Activated CD8-positive, alpha-beta memory T cell treated with anti-CD3 and anti-CD28 coated beads, Interleukin-2, amount 50 U/mL, for 4 hours (primary cell): Measurements from ENCODE around the gene UBE2O.
"Not testable (repeated sequence)": the region's sequence is repeated elsewhere in the genome, so short reads cannot be mapped to it uniquely, and the experiment has no call there.

Experiments
- DNase-seq: peaks from one replicate; pipeline ENCODE4 v3.0.0-alpha.2; 2020

Gene UBE2O

DNA sequence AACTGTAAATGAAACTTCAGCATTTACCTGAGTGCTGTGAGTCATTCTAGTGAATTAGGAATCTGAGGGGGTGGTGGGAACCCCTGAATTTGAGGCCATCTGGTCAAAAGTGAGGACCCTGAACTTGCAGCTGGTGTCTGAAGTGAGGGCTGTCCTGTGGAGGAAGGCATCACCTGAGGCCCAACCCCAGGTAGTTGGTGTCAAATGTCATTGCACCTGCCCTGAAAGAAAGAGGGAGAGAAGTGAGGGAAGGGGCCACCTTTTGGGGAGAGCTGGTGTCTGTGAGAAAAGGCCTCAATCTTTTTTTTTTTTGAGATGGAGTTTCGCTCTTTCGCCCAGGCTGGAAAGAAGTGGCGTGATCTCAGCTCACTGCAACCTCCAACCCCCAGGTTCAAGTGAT, 86.7 kb downstream of the UBE2O start:
- no peak for DNase-seq

DNA sequence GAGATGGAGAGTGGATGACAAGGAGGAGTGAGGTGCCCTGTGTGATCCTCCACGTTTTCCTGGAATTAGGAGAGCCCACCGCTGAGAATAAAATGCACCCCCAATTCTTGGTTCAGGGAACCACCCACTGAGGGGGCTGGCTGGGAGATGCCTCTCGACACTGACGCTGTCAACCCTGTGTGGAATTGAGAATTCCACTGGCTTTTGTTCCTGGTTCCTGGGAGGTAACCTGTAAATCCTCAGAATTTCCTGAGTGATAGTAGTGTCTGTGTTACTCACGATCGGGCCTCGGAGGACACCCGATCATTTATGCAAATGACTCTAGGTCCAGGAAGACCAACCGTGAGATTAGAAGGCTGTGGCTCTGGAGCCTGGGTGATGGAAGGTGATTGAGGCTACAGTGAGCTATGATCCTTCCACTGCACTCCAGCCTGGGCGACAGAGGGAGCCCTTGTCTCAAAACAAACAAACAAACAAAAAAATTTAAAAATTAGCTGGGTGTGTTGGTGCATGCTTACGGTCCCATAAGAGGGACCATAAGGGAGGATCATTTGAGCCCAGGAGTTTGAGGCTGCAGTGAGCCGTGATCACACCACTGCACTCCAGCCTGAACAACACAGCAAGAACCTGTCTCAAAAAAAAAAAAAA, 87.6 kb downstream of the UBE2O start:
- DNase-seq: no peak

DNA sequence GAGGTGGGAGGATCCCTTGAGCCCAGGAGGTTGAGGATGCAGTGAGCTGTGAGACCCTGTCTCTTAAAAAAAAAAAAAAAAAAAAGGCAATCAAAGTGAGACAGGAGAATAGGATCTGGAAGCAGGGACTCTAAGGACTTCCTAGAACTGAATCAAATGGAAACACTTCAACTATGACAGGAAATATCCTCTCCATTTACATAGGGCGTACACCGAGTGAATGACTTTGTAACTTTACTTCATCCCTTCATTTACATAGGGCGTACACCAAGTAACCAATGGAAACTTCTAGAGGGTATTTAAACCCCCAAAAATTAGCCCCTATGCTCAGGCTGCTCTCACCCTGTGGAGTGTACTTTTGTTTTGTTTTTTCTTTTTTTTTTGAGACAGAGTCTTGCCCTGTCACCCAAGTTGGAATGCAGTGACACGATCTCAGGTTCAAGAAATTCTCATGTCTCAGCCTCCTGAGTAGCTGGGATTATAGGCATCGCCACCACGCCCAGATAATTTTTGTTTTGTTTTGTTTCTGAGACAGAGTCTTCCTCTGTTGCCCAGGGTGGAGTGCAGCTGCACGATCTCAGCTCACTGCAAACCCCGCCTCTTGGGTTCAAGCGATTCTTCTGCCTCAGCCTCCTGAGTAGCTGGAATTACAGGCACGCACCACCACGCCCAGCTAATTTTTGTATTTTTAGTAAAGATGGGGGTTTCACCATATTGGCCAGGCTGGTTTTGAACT, 89.7 kb downstream of the UBE2O start:
- no peak for DNase-seq

DNA sequence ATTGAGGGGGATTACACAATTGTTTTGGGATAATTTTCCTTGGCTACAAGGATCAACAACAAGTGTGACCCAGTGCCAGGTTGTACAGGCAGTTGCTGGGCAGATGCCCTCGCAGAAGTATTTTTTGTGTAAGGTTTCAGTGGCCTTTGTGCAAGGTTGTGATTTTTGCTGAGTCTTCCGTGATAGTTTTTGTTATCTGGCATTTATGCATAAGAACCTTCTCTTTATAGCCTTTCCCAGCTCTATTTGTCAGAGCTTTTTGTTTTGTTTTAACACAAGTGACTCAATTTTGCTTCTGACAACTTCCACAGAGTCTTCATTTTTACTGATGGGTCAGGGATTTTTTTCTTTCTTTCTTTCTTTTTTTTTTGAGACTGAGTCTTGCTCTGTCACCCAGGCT, 92.5 kb downstream of the UBE2O start:
- no peak for DNase-seq

DNA sequence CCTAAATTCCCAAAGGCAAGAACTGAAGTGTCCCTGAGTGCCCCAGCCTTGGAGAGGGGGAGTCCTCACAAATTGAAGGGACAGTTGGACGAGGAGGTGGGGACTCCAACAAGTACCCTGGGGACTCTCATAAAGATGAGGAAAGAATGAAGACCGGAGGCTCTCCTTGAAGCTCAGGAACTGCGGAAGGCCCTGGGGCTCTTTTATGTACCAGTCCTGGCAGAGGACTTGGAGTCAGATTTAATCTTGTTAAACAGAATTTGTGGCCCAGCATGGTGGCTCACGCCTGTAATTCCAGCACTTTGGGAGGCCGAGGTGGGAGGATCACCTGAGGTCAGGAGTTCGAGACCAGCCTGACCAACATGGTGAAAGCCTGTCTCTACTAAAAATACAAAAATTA, 93.2 kb downstream of the UBE2O start:
- DNase-seq: not testable (repeated sequence)

DNA sequence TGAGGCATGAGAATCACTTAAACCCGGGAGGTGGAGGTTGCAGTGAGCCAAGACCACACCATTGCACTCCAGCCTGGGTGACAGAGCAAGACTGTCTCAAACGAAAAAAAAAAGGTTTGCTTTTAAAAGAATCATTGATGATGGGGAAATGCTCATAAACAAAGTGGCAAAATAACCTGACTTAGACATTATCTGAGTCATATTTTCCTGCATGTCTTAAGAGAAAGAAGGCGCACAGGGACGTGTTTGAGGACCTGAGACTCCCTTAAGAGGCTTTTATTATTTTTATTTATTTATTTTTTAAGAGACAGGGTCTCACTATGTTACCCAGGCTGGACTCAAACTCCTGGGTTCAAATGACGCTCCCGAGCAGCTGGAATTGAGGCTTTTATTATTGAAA, 93.6 kb downstream of the UBE2O start:
- no peak for DNase-seq

DNA sequence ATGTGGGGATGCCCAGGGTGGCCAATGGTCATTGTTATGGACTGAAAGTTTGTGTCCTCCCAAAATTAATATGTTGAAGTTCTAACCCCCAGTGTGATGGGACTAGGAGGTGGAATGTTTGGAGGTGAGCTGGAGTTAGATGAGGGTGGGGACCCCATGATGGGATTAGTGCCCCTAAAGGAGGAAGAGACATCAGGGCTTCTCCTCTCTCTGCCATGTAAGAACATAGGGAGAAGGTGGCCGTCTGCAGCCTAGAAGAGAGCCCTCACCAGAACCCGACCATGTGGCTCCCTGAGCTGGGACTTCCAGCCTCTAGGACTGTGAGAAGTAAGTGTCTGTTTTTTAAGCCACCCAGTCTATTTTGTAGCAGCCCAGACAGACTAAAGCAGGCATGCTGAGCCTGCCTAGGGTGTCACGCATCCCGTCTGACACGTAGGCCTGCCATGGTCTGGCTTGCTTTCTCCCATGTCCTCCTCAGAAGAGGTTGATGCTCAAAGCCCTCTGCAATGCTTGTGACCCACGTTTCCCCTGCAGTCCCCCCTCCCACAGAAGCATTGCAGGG, 95.3 kb downstream of the UBE2O start:
- no peak for DNase-seq

DNA sequence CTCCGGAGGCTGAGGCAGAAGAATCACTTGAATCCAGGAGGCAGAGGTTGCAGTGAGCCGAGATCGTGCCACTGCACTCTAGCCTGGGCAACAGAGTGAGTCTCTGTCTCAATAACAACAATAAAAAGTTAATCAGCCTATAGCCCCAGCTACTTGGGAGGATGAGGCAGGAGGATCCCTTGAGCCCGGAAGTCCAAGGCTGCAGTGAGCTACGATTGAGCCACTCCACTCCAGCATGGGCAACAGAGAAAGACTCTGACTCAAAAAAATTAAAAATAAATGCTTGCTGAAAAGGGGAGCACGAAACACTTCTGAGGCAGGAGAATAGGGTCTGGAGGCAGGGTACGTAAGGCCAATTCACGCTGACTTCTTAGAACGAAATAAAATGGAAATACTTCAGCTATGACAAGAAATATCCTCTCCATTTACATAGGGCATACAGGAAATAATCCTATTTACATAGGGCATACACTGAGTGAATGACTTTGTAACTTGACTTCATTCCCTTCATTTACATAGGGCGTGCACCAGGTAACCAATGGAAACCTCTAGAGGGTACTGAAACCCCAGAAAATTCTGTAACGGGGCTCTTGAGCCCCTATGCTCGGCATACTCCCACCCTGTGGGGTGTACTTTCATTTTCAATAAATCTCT, 96.0 kb downstream of the UBE2O start:
- no peak for DNase-seq

DNA sequence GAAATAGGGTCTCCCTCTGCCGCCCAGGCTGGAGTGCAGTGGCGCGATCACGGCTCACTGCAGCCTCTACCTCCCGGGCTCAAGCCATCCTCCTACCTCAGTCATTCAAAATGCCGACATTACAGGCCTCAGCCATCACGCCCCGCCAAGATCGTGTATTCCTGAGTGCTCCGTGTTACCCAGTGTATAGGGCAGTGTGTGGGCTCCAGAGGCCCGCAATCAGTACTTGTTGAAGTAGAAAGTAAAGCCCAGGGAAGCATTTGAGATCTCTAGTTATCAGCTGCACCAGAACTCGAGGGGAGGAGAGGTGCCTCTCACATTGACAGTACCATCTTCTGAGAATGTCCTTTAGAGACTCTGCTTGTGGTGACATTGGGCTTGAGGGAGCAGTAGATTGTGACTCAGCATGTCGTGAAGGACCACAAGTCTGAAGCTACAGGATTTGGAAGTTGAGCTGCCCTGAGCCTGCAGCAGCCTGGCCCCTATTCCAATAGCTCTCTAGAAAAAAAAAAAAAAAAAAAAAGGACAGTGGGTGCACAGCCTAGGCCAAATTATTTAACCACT, 98.1 kb downstream of the UBE2O start:
- DNase-seq: no peak

DNA sequence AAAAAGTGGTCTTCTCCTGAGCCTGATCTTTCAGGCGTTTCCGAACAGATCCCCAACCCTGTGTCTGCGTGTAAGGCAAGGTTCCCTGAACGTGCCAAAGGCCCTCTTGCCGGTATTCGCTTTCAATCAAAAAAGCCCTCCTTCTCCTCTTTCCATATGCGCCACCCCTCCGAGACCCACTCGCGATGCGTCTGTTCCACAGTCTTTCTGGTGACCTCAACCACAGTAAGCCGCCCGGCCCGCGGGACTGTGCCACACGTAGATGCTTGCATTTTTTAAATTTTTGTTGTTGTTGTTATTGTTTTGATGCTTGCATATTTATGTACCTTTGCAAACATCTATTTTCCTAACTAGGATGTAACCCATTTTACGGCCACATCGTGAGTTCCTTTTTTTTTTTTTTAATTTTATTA, 98.6 kb downstream of the UBE2O start:
- no peak for DNase-seq

DNA sequence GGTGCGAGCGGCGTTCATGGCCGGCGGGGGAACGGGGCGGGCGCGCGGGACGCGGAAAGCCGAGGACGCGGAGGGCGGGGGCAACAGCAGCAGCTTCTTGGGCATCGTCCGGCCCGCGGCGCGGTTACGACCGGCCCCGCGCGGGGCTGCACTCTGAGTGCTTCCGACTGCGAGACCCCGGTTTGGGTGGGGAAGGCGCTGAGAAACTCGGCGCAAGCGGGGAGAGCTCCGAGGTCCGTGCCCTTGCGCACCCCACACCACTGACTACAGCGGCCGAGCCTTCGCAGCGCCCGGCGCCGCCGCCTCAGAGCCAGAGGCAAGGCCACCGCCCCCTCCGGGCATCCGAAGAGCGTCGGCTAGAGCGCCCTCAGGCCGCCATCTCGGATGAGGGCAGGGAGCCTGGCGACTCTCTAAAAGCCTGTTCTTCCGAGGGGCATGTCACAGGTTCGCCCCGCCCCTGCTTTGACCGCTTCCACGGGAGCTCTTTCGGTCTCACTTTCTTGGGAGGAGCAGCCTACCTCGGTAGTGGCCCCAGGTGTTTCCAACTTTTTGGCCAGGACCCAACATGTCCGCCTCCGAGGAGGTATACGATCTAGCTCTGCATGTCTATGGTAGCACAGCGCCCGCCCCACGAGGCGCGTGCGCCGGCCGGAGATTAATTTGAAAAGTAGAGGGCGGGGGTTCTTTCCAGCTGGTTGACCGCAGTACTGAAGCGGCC, 99.2 kb downstream of the UBE2O start, which contains the start of gene PRPSAP1:
Gene PRPSAP1, minus strand, starts transcription at position 318 of the 718 bp plus-strand sequence. Its CDS starts 213 bp downstream, at position 105.
- peak; percentile 75 for DNase-seq

DNA sequence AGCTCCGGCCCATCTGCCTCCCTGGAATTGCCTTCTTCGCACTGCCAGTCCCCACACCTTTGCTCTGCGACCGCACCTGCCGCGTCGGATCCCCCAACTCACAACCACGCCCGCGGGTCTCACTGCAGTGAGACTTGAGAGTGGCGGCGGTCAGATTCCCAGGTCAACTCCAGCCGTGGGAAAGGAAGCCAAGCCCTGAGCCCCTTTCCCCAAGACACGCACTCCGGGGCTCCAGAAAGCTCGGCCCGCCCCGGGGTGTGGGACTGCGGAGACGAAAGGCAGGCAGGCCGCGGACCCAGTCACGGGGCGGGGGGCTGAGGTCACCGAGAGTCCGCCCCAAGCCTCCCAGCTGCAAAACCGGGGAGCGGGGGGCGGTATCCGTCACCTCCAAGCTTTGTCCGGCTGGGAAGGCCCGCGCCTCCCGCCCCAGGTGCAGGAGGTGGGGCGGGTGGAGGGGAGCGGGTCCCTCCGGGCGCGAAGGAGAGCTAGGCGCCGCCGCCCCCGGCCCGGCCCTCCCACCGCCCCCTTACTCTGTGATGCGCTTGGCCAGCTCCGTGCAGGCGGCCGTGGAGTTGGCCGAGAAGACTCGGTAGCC, 99.9 kb downstream of the UBE2O start:
- peak; percentile 18 for DNase-seq

DNA sequence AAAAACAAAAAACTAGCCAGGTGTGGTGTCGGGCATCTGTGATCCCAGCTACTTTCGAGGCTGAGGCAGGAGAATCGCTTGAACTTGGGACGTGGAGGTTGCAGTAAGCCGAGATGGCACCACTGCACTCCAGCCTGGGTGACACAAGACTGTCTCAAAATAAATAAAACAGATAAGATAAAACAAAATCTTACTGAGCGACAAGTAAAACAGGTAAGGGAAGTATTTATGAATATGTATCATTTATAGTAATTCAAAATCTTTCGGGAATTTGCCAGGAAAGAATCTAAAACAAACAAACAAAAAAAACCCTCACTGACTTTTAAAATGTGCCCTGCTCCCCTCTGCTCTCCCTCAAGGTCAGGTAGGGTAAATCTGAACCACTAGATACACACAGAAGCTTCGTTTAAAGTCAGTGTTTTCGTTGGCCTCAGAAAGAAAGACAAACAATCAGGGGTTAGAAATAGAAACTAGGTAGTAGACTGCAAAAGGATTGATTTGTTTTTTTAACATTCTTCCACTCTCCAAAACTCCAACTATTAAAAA, 101.4 kb downstream of the UBE2O start:
- DNase-seq: no peak

DNA sequence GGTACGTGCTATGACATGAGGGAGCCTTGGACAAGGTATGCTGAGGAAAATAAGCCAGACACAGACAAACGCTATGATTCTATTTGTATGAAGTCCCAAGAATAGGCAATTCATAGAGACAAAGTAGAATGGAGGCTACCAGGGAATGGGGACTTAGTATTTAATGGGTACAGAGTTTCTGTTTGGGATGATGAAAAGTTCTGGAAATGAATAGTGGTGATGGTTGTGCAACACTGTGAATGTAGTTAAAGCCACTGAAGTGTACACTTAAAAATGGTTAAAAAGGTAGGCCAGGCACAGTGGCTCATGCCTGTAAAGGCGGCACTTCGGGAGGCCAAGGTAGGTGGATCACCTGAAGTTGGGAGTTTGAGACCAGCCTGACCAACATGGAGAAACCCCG, 102.5 kb downstream of the UBE2O start:
- no peak for DNase-seq

DNA sequence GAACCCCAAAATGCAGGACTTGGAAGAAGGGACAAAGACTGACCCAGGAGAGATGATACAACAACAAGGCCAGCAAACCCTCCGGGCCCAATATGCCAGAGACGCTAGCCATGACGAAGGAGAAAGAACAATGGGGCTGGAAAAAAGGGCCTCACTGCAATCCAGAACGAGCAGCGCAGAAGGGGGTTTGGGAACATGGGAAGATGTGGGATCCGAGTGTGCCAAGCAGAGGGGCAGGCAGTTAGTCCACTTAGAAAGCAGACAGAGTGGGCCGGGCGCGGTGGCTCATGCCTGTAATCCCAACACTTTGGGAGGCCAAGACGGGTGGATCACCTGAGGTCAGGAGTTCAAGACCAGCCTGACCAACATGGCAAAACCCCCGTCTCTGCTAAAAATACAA, 106.0 kb downstream of the UBE2O start:
- DNase-seq: not testable (repeated sequence)

DNA sequence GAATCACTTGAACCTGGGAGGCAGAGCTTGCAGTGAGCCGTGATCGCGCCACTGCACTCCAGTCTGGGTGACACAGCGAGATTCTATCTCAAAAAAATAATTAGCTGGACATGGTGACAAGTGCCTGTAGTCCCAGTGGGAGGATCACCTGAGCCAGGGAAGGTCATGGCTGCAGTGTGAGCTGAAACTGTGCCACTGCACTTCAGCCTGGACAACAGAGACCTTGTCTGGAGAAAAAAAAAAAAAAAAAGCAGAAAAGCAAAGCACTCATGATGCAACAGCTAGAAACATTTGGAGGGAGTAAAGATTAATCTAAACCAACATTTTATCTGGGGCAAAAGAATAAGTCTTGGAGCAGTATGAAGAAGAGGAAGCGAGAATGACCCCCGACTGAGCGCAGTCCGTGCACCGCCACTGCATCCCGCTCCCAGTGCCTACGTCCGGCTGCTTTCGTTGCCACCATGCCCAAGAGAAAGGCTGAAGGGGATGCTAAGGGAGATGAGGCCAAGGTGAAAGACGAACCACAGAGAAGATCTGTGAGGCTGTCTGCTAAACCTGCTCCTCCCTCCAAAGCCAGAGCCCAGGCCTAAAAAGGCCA, 107.5 kb downstream of the UBE2O start:
- no peak for DNase-seq

DNA sequence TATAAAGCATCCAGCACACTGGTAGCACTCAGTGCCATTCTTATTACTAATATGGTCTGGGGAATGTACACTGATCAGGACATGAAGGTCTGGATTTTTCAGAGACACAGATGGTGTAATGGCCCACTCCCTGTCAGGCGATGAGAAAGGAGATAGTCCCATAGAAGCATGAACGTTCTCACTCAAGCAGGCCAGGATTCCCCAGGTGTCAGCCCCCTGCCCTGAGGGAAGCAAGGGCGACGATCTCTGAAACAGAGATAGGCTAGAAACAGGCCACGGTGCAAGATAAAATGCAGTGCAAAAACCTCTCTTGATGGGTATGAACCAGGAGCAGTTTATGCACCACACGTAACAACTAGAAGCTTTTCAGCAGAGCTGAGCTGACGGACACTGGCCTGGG, 109.8 kb downstream of the UBE2O start:
- no peak for DNase-seq

DNA sequence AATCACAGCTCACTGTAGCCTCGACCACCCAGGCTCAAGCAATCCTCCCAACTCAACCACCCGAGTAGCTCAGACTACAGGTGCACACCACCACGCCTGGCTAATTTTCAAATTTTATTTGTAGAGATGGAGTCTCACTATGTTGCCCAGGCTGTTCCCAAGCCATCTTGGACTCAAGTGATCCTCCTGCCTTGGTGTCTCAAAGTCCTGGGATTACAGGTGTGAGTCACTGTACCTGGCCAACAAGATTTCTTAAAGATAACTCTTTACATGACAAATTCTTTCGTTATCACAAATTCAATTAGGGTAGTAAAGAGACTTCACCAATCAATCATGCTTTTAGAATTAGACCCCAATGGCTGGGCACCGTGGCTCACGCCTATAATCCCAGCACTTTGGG, 111.7 kb downstream of the UBE2O start:
- no peak for DNase-seq
